ENCODE data around the gene ULBP2.

GRCh38 chr6:149935246-149935645 lies 6.6 kb upstream of the ULBP2 start:
- TF ChIP-seq CTCF (IDR thresholded peaks at IDR 0.05) (no peak), POLR2A (IDR thresholded peaks at IDR 0.05) (no peak)
